NCI-H2029 treated with DMSO at 0.1 percent for 48 hours (cell line): ENCODE results near the gene ASAP2.
"Not testable (repeated sequence)": the region's sequence is repeated elsewhere in the genome, so short reads cannot be mapped to it uniquely, and the experiment has no call there.

Source experiments
- DNase-seq: peaks from one replicate; lab custom pipeline; 2025; lab: John Stamatoyannopoulos, UW

Gene ASAP2

DNA sequence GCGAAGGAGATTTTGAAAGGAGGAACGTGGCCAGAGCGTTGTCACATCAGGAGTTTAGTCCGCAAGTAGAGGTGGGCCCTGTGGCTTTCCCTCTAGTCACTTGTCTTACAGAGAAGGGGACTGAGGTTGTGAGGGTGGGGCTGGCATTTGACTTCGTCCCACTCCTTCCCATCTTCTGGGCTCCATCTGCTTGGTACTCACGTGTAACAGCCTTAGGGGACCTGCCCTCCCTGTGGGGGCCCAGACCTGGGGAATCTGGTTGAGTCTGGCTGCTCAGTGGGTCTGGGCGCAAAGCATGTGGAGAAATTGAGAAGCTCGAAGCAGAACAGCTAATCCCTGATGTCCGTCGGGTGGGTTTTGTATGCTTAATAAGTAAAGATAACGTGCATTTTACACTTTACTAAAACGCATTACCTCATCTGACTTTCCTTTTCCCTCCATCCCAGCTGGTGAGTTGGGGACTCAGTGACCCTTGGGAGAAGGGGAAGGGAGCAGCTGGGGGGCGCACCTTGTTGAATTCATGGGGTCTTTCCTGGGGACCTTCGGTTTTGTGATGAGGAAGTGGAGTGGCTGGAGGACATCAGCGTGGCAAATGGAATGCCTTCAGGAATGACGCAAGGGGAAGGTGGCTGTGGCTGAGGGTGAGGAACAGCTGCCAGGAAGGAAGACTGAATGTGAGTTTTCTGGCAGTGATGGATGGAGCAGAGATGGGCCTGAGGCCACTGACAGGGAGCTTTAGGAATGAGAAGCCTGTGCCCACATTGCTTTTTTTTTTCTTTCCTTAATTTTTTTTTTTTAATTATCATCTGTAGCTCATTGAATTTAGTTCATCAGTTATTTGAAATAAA, 44.8 kb downstream of the ASAP2 start:
- DNase-seq, result no peak

DNA sequence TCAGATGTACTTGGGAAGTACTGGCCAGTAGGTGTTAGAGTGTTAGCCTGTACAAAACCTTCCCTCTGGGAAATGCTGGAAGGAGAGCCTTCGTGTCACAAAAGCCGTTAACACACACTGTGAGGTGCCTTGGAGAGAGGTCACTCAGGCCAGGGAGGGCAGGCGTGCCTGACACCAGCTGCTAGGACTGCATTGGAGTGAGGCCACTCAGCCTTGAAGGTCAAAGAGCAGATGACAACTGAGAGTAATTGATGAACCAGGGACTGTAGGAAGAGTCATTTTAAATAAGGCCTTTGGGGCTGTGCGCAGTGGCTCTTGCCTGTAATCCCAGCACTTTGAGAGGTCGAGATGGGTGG, 45.4 kb downstream of the ASAP2 start:
- DNase-seq, result no peak

DNA sequence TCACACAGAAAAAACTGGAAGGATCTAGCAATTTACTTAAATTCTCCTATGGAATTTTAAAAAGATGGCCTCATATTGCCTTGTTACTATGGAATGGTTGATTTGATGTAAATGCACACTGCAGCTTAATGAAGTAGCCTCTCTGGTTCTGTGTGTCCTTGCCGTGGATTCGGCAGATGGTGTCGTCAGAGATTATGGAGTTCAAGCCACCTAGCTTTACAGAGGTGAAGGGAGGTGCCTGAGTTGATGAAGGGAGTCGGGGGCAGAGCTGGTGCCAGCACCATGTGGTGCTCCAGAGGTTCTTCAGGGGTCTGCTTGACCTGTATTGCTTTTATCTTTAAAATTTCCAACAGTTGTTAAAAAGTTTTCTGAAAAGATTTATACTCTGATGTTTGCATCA, 48.8 kb downstream of the ASAP2 start:
- no peak for DNase-seq

DNA sequence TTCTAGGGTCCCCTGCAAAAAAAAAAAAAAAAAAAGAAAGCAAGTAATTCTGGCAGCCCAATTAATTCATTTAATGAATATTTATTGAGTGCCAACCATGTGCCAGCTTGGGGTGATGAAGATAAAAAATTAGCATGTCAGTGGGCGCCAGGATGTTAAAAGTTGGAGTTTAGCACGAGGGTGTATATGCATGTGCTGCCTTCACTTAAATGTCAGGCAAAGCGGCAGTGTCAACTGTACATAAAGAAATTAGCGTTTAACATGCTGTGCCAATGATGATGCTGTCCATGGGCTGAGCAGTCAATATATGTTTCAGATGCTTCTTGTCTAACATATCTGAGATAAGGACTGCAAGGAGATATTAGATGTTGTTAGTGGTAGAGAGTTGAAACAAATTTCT, 49.5 kb downstream of the ASAP2 start:
- no peak for DNase-seq

DNA sequence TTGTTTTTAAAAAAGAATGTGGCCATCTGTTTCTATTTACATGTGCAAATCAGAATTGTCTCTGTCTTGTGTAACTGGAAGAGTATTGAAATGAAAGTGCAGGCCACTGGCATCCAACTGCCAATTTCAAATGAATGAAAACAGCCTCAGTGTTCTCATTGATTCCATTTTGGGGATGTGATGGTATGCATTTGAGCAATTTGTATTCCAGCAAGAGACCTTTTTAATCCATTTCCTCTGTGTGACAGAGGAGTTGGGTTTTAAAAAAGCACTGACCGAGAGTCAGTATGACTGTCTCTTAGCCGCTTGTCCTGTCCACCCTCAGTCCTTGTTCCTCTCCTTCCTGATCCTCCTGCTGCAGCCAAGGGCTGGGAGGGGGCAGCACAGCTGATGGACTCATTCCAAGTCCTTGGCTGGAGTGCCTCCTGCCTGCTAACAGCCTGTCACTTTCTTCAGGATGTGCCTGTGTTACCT, 50.0 kb downstream of the ASAP2 start:
- DNase-seq, result no peak

DNA sequence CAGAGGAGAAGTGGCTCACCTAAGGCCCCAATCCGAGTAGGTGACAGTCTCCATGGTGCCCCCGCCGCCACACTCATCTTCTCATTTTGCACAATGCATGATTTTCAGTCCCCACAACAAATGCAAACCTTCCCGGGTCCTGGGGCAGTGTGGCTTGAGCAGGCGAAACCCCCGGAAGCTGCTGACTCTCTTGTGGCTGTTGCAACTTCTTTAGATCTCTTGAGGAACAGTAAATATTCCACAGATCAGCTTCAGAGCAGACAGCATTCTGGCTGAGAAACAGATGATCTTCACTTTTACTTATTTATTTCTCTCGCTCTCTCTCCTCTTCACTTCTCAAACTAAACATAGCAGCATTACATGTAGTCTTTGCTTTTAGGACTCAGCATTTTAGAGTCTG, 51.9 kb downstream of the ASAP2 start:
- DNase-seq, result no peak

DNA sequence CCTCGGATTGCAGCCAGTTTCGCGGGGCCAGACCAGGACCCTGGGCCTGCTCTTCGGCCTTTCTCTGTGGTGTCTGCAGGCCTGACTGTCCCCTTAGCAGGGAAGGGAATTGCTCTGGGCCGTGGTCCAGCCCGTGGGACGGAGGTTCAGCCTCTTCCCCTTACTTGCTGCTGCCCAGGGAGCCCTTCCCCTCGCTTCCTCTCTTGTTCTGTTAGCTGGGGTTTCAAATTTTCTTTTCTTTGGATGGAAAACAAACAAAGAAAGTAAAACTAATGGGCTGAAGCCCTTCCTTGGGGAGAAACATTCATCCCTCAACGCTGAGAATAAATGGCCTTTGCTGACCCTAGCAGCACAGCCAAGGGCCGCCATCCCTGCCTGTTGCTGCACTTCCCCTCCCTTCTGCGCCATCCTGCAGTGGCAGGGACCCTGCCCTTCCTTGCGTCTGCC, 52.4 kb downstream of the ASAP2 start:
- DNase-seq, result no peak

DNA sequence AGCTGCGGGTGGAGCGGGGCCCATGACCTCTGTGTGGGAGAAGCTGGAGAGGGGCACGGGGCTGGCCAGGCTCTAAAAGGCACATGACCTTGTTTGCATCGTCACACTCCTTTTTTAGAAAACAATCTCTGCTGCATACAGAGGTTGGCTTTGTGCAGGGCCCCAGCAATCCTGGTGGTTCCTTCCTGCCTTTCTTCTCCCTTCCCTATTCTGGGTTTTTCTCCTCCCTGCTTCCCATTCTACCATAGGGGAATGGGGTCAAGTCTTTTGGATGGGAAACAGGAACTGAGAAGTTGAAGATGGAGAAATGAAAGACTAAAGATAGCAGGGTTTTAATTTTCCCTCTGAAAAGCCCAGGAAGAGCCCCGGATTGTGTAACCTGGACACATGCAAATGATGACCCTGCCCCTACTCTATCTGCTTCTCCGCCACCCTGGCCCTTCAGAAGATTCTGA, 53.9 kb downstream of the ASAP2 start:
- no peak for DNase-seq

DNA sequence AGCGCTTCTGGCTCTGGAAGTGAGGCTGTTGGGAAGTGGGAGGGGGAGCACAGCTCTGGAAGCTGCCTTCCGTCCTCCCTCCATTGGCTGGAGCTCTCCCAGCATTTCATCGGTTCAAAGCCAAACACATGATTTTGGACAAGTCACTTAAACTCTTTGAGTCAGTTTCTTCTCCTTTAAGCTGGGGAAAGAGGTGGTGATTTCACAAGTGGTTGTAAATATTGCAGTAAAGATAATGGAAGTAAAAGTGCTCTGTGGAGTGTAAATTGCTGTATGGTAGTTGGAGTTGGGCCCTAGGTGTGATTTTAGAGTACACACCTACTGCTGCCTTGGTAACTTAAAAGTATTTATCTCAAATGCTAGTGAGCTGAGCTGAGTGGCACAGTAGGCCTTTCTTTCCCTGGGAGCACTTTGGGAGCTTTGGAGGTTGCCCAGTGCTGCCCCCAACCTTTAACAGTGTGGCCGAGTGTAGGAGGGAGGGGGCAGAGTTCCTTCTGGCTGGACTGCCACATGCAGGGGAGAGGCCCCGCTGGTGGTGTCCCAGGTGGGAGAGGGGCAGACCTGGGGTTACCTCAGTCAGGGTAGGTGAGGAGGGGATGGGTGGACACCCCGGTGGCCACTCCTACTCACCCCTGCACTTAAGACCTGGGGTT, 54.7 kb downstream of the ASAP2 start:
- DNase-seq, result no peak

DNA sequence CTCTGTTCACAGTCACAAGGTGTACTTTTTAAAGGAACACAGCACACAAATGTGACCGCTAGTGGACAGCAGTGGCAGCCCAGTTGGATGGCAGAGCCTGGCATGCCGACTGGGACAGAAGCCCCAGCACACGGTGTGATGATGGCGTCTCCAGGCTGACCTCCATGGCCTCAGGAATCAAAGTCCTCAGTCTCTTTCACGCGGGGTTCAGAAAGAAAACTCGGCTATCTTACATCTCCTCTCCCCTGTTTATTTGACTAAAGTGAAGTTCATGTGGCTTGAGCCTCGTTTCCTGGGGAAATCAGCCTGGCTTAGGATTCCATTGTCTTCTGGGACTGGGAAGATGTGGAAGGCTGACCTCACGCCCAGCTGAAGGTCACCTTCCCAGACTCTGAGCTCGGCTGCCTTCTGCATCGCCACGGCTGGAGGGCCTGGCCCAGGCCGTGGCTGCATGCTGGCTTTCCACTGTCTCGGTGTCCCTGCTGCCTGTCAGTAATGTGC, 56.1 kb downstream of the ASAP2 start:
- DNase-seq, result no peak

DNA sequence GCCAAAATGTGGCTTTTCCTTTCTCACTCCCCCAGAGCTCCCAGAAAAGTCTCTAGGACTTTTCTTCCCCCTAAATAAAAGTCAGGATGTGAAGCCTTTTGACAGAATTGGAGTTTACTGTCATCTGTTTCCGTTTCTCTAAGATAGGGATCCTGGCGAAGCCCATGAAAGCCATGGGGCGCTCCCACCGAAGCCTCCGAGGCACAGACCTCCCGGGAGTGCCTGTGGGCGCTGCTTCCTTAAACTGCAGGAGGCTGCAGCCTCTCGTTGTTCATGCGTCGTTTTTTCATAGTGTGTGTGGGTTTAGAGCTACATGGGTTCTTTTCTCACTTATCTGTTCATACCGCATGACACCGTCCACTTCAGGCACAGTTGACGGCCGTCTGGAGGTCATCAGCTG, 56.8 kb downstream of the ASAP2 start:
- no peak for DNase-seq

DNA sequence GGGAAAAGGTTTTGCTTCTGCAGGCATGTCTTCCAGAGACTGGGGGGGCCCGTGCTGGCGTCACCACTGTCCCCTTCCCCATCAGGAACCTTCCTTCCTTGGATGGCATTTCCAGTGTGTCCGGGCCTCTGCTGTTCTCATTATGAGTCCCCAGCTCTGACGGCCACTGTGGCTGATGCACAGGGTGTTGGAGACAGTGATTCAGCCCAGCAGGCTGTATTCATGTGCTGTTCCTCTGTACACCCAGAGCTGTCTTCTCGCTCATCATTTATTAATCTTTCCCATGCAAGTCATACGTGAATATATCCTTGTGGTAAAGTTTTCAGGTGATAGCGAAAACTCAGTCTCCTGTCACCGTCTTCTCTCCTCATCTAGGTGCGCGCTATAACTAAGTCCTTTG, 57.7 kb downstream of the ASAP2 start:
- DNase-seq, result no peak

DNA sequence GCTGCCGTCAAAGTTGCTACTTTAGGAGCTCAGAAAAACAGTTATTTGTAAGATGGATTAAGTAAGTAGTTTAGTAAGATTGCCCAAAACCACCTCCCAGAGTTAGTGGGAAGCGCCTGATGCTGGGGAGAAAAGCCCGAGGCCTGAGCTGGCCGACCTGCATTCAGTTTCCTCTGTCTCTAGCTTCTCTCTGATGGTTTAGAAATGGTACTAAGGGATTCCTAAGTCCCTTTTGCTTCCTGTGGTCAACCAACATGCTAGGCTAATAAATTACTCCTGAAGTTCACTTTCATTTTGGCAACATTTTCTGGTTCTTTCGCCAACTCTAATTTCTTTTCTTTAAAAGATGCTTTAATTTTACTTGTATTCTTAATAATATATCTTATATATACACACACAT, 60.1 kb downstream of the ASAP2 start:
- DNase-seq, result no peak

DNA sequence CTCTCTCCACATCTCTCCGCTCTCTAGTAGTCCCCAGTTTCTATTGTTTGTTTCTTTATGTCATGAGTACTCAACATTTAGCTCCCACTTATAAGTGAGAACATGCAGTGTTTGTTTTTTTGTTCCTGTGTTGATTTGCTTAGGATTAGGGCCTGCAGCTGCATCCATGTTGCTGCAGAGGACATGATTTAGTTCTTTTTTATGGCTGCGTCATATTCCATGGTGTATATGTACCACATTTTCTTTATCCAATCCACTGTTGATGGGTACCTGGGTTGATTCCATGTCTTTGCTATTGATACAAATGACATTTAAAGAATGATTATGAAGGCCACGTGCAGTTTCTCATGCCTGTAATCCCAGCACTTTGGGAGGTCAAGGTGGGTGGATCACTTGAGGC, 60.7 kb downstream of the ASAP2 start:
- DNase-seq, result not testable (repeated sequence)

DNA sequence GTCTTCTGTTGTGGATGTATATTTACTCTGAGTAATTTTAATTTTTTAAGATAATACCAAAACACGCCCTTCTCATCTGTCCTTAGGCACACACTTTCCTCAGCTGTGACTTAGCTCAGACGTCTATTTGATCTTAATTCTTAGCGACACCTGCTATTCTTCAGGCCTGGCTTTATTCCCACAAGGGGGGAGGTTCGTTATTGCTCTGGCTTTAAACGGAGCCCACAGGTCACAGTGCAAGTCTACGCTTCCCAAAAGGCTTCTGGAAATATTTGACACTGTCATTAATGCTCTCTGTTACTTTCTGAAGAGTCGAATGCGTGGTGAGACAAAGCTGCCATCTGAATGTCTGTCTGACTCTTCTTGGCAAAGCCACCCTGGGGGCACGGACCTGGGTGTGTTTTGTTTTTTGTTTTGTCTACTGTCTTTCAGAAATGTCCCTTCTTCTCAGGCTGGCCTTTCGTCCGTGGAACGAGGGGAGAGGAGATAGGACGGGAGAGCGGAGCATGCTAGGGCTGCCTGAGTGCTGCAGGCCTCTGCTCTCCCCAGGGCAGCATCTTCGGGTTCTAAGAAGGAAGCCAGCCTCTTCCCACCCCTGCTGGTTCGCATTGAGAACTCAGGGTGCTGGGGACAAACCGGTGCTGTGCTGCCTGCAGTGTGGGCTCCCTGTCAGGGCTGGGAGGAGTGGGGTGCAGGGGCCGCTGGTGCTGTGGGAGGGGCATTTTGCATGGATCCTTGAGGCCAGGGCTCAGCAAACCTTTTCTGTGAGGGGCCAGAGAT, 61.9 kb downstream of the ASAP2 start:
- no peak for DNase-seq

DNA sequence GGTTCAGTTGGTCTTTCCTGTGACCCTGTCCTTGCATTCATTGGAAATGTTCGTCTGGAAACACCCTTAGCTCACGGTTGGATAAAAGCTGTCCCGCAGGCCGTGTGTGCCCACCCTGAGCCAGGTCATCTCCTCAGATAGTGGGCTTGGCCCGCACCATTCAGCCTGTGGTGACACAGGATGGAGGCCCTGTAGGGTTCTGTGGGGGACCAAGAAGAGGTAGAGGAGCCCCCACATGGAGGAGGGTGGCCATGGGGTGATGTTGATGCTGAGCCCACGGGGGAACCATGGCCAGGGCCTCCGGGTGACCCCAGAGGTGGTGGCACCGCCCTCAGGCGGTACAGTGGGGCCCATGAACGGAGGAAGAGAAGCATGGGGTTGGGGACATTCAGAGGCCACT, 62.7 kb downstream of the ASAP2 start:
- DNase-seq, result no peak

DNA sequence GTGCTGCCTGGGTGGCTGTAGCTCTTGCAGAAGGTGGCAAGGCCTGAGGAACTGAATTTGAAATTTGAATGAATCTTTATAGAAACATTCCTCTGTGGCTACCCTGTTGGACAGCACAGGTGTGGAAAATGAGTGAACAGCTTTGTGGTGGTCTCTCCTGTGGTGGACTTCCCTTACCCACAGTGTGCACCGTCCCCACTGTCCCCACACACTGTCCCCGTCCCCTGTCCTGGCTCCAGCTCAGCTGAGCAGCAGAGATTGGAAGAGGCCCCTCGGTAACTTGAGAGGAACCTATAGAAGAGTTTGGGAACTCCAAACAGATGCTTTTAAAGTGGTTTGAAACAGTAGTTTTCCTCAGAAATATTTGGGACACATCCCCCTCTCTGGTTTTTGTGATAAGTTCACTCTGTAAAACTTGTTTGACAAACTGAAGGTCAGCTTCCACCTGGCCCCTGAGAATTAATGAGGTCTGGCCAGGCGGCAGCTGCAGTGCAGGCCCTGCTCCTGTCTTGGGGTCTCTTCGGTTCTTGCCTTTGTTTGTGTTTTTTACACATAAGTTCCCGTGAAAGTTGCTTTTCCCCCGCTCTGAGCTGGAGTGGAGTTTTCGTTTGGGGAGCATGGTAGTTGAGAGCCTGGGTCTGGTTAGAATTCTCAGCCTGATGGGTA, 63.2 kb downstream of the ASAP2 start:
- DNase-seq, result no peak

DNA sequence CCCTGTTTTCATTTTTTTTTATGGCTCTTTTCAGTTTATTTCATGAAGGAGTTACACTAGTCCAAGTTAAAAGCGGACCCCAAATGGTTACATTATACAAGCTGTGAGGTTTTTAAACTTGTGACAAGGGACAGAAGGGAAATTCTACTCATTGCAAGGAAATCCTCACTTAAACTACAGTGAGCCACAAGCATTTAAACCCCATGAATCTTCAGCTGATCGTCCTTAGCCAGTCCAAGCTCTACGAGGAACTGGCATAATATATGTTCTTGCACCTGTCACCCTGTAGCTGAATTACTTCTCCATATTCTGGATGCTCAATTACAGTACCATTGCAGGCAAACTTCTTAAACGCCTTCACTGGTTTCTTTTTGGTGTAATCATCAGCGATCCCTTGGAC, 64.5 kb downstream of the ASAP2 start:
- no peak for DNase-seq

DNA sequence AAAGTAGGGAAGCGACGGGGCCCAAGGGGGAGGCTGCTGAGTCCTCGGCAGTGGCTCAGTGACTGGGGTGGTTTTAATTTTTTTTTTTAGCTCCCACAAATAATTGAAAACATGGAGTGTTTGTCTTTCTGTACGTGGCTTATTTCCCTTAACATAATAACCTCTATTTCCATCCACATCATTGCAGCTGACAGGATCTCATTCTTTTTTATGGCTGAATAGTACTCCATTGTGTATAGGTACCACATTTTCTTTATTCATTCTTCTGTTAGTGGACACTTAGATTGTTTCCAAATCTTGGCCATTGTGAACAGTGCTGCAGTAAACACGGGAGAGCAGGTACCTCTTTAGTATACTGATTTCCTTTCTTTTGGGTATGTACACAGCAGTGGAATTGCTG, 65.1 kb downstream of the ASAP2 start:
- no peak for DNase-seq

DNA sequence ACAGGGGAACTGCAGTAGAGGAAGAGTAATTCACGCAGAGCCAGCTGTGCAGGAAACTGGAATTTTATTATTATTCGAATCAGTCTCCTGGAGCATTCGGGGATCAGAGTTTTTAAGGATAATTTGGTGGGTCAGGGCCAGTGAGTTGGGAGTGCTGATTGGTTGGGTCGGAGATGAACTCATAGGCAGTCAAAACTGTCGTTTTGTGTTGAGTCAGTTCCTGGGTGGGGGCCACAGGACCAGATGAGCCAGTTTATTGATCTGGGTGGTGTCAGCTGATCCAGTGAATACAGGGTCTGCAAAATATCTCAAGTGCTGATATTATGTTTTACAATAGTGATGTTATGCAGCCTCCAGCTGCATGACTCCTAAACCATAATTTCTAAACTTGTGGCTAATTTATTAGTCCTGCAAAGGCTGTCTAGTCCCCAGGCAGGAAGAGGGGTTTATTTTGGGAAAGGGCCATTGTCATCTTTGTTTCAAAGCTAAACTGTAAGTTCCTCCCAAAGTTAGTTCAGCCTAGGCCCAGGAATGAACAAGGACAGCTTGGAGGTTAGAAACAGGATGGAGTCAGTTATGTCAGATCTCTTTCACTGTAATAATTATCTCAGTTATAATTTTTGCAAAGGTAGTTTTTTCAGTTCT, 67.0 kb downstream of the ASAP2 start:
- DNase-seq, result no peak

DNA sequence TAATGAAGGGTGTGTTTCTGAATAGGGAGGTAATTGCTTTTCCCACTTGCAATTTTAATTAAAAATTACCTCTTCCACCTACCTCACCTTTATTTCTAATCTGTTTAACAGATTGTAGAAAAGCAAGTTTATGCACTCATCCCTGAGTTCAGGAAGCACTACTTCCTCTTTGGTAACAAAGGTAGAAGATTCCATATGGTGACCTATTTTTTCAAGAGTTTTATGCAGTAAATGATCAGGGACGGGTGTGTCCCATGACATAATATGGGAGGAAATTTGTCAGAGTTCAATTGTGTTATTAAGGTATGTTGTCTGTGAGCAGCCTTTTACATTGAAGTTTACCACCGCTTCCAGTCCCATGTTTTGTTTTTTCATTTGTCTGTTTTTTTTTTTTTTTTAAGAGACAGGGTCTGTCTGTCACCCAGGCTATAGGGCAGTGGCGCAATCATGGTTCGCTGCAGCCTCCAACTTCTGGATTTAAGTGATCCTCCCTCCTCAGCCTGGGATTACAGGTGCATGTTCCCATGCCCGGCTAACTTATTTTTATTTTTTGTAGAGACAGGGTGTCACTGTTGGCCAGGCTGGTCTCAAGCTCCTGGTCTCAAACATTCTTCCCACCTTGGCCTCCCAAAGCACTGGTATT, 68.2 kb downstream of the ASAP2 start:
- no peak for DNase-seq
